Nucleus accumbens (tissue), 56 donors: ENCODE data around the gene CACNA2D4.
"Not testable (repeated sequence)": the region's sequence is repeated elsewhere in the genome, so short reads cannot be mapped to it uniquely, and the experiment has no call there.

Experiments
- DNase-seq, 56 donors: peaks; one replicate each; lab custom pipeline; 2025; lab: John Stamatoyannopoulos, UW

The CACNA2D4 gene

DNA sequence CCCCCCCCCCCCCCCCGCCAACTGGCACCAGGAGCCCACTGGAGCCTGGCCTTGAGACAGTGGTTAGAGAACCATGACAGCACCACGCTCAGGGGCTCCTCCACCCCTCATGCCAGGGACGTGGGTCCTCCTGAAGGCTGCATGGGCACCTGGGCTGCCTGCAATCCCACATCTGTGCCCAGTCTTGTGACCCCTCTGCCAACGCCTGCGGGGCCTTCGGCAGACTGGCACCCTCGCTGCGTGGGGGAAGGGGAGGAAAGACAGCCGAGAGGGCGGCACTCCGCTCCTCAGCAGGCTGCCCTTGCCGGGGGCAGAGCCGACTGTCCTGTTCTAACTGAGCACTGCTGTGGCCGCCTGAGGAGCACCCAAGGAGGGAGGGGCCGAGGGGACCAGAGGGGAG is 92.1 kb downstream of the CACNA2D4 start:
- DNase-seq = no peak

DNA sequence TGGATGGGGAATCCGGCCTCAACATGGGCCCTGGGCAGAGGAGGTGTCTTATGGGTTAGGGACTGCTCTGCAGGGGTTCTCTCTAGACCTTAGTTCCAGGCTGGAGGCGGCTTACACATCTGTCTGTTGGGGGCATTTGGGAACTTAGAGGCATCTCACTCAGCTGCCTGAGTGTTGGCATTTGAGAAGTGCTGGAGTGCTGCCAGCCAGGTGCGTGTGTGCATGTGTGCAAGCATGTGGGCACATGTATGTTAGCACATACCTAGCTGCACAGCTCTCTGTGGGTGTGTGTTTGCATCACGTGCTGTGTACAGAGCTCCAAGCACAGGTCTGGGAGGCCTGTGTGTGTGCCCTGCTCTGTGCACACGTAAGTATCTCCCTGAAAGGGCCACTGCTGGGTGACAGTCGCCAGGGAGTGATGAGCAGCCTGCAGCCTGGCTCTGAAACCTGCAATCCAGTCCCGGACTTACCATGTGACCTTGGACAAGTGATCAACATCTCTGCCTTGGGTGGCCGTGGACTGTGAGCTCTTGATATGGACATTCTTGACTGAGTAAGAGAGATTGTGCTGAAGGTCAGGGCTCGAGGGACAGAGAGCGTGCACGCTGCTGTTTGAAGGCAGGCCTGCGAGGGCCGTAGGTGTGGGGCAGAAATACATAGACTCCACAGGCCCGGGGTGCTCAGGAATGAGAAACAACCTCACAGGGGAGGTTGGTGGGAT is 92.9 kb downstream of the CACNA2D4 start:
- DNase-seq = peak in 2 of 56 donors; percentile 19 to 62

DNA sequence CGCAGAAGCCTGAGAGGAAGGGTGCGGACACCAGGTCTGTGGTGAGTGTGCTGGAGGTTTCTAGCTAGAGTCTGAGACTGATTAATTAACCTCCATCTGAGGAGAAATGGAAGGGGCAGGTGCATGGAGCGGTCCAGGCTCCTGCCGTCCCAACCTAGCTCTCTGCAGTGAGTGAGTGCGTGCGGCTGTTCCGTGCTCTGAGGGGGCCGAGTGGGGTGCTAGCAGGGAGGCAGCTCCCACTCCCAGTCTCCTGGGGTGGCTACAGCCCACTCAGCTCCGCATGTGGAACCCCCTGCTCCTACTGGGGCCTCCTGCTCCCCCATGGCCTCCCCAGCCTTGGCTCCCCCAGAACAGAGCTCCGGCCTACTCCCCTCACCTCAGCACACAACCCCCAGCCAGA is 95.2 kb downstream of the CACNA2D4 start:
- DNase-seq = no peak

DNA sequence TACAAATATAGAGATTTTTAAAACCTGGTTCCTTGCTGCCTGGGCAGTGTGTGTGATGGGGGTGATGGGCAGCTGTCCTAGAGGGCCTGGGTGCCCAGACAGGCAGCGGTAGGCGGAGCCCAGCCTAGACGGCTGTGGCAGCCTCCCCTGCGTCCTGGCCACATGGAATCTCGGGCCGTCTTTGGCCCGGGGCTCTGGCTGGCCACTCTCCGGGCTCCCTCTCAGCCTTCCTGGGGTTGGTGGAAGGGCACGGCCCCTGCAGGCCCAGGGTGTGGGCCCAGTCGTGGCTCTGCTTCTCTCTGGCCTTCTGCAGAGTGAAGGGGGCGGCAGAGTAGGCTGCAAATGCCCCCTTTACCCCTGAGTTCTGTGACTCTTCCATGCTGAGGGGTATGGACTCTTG is 95.8 kb downstream of the CACNA2D4 start:
- DNase-seq = no peak

DNA sequence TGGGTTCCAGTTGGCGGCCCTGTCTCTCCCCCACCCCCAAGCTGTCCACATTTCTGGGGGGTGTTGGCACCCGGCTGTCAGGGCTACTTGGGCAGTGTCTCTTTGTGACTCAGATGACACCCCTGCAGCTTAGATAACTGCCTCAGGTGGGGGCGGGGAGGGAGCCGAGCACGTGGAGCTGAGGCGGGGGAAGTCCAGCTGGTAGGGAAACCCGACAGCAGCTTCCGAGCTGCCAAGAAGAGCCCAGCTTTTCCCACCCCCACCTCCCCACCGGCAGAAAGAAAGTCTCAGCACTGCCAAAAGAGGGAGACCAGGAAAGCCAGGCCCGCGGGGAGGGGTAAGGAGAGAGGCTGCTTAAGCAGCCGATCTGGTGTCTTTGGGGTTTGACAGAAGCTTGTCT is 96.6 kb downstream of the CACNA2D4 start:
- peak in 2 of 56 donors; percentile 28 to 29 for DNase-seq

DNA sequence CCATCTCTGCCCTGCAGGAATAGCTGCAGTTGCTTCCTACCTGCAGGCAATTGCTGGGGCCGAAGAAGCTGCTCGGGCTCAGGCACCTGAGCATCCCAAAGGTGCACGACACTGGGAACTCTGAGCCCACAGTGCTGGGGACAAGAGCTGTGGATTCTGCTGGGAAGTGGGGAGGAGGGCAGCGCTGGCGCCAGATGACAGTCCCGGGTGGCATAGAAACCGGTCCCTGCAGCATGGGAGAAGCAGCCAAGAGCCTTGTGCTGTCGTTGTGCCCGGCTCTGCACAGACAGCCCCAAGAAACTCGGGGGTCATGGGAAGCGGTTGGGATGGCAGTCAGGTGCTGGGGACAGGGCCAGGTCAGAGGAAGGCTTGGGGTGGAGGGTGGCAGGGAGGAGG is 97.6 kb downstream of the CACNA2D4 start:
- DNase-seq = peak in 5 of 56 donors; percentile 22 to 45 (median 35)

DNA sequence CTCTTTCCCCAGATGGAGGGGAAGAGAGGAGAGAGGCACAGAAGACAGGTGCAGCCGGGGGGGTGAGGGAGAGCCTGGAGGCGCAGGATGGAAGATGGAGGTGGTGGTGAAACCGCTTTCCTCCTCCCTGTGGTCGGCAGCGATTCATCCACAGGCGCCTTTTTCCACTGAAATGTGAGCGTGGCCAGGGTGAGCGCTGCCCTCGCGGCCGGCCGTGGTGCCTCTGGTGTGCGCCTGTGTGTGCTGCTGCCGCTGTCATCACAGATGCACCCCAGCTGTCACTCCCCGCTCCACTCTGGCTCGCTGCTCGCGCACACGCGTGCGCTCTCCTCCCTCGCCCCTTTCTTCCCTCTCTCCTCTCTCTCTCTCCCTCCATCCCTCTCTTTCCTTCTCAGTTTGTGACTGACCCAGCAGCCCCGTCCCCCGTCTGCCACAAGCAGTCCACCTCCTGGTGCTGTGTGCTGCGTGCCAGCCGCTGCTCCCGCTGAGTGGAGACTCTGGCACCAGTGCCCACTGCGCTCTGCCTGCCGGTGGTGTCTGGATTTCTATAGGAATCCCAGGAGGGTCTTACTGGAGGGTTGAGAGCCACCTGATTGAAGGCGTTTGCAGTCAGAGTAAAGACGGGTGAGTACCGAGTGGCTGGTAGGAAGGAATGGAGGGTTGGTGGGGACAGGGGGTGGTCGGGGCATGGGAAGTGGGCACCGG is 98.1 kb downstream of the CACNA2D4 start, which contains the start of gene LRTM2:
Gene LRTM2 (plus strand): TSS at position 375 of the 705 bp plus-strand sequence. CDS start 7,584 bp downstream, outside the sequence.
- peak in 17 of 56 donors; percentile 20 to 64 (median 38) for DNase-seq

DNA sequence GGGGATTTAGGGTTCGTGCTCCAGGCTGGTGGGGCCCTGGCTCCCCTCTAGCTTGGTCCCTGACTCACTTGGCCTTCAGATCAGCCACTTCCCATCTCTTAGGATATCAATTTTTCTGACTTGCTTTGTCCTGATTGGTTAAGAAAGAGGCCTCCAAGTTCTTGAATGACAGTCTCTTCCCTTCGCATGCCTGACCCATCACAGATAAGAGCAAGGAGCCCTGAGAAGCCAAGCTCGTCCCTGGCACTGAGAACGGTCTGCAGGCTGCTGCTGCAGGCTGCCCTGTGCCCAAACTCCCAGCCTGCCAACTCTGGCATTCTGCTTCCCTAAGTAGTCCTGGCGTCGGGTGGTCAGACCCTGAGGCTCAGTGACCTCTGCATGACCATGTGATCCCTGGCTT is 98.9 kb downstream of the CACNA2D4 start:
- DNase-seq = no peak

DNA sequence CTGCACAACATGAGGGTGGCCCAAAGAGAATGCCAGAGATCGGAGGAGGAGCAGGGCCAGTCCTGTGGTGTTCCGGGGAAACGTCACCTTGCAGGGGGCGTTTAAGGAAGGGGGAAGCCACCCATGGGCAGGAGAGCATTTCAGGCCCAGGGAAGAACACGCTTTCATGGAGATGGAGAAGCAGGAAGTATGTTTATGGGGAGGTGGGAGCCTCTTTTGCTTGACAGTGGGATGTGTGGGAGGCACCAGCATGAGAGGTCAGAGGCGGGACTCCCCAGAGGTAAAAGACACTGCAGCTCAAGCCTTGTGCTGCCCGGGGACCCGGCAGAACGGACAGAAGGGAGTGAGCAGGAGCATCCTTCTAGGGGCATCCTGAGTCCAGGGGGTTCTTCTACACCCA is 99.4 kb downstream of the CACNA2D4 start:
- DNase-seq = no peak

DNA sequence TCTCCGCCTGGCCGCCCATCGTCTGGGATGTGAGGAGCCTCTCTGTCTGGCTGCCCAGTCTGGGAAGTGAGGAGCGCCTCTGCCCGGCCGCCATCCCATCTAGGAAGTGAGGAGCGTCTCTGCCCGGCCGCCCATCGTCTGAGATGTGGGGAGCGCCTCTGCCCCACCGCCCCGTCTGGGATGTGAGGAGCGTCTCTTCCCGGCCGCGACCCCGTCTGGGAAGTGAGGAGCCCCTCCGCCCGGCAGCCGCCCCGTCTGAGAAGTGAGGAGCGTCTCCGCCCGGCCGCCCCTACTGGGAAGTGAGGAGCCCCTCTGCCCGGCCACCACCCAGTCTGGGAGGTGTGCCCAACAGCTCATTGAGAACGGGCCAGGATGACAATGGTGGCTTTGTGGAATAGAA is 100.5 kb downstream of the CACNA2D4 start:
- DNase-seq = not testable (repeated sequence)

DNA sequence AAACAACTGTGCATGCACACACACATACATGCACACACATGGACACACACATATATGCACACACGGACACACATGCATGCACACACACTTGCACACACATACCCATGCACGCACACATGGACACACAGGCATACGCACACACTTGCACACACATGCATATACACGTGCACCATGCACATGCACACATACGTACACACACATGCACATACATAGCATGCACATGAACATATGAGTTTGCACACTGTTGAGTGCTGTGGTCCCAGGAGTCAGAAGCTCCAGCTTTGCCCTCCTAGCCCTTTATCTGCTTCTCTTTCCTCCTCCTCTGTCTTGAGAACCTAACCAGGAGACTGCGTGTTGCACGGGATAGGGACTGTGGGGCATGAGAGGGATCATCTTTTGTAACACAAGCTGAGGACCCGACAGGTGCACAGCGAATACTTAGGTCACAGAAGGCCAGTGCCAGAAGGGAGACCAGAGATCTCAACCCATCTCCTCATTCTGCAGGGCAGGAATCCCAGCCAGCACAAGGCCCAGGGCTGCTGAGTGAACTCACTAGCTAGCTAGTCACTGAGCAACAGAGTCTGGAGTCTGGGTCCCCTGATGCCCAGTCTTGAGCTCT is 101.6 kb downstream of the CACNA2D4 start:
- no peak for DNase-seq

DNA sequence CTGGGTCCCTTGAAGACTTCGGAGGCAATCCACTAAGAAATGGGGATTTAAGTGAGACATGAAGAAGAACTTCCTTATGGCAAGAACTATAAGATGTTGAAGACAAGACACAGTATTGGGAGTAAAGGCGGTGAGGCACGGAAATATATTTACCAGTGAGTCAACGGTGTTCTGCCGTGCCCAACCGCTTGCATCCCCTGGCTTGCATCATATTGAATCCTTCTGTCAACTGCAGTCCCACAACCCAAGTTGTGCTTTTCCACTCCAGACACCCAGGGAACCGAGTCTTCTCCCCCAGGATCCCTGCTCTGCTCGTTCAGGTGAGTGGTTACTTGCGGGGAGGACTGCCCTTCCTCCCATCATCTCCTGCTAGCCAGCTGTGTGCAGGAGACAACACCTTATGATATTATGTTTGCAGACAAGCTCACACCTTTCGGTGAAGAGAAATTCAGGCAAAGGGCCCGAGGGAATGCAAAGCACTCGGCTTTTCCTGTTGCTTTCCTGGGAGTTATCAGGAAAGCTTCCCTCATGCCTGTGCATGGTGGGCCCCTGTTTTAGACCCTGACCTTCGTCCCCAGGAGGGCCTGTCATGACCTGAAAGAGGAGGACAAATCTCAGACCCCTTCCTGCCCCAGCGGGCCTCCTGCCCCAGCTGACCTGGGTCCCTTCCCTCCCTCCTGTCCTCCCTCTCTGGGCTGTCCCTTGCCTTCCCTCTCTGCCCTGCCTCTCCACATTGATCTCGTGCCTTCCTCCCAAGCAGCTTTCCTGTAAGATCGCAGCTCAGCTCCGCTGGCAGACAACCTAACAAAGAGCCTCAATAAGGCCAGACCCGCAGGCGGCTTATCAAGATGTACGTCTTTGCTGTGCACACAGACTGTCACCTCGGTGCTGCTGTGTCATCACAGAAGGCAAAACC is 102.4 kb downstream of the CACNA2D4 start:
- no peak for DNase-seq

DNA sequence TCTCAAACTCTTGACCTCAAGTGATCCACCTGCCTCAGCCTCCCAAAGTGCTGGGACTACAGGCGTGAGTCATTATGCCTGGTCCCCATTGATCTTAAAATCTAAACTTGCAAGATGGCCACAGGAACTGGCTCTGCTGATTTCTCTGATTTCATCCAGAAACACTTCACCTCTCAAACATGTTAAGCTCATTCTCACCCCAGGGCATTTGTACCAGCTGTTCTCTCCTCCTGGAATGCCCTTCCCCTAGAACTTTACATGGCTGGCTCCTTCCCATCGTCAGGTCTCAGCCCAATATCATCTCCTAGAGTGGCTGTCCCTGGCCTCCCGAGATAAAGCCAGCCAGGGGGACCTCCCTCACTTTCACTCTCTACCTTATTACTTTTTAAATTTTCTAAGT is 103.3 kb downstream of the CACNA2D4 start:
- no peak for DNase-seq

DNA sequence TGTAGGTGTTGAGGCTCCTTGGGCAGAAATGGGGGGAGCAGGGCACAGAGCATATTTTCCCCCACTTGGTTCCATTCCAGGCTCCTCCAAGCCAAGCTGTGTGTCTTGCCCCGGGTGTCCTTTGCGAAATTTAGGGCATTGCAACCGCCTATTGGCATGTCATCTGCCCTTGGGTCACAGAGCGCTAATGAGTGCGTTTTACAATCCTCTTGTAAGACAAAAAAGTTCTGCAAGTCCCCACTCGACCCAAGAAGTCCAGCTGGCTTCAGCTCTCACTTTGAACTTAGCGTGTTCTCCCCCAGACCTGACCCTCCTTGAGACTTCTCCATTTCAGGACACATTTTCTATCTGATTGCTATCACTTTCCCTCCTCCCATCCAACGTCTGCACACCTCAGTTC is 104.2 kb downstream of the CACNA2D4 start:
- DNase-seq = no peak

DNA sequence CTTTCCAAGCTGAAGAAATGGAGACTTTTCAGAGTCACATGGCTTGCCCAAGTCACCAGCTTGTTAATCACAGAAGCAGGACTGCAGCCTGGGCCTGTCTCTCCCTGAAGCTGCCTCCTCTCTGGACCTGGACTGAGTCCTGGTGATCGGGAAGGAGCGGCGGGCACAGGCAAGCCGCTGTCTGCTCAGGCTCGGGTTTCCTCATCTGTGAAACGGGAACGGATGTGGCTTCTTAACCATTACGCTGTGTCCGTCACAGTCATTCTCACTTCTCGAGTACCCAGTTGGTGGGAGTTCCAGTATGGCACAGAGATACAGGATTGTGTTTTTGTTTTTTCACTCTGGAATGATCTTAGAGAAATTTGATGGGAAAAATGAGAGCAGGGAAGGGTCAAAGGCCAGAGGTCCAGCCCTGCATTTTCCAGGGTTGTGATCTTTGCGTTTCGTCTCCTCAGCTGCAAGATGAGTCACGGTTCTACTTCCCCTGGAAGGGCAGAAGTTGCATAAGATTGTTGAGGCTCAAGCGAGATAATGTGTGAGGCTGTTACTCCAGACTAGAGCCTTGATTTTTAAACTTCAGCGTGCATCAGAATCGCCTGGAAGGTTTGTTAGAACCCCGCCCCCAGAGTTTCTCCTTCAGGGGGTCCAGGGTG is 105.7 kb downstream of the CACNA2D4 start:
- peak in 2 of 56 donors; percentile 19 to 22 for DNase-seq

DNA sequence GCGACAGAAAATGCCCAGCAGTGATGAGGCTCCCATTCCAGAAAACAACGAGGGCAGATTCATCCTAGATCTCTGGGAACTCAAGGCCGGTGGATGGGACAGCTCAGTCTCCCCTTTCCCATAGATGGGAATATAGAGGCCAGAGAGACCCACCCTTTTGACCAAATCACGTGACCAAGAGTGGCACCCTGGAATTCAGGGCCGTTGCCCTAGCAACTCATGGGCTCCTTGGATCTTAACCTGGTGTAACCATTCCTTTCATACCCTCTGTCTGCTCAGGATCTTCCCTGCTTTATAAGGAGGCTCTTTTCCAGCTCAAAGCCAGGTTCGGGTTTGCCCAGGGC is 106.5 kb downstream of the CACNA2D4 start:
- DNase-seq = no peak

DNA sequence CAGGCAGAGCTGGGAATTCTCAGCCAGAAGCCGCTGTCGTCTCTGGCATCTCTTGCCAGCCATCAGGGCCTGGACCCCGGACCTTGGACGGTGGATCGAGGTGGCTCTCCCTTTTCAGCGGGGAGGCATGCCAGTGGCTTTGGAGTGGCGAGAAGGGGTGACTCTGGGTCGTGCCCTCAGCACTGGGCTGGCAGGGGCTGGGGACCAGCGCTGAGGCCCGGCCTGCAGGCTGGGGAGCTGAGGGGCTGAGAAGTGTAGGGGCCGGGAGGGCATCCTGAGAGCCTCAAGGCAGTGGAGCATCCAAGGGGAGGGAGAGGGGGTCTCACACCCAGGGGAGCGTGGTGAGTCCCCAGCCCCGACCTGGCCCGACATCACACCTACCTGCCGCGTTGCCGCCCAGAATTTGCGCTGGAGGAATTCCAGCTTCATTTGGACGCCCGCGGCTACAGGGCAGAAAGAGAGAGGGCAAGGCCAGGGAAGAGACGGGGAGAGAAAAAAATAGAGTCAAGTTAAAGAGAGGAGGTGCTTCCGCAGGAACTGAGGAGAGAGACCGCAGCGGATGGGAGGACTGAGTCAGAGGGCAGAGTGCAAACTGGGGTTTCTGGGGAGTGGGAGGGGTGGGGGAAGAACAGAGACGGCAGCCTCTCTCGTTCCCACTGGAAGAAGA is 107.0 kb downstream of the CACNA2D4 start:
- no peak for DNase-seq

DNA sequence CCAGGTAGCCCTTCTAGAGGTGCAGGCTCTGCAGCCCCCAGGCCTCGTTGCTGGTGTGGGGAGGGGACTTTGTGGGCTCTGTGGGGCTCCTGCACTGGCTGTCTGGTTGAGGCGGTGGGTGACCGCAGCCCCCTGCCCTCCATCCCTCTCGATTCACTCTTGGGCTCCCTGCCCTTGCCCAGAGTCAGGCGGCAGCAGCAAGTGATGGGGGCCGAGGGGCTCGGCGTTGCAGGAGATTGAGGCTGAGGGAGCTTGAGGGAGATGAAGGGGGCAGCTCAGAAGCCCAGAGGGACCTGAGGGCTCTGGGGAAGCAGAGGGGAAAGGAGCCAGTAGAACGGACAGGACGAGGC is 107.5 kb downstream of the CACNA2D4 start:
- no peak for DNase-seq

DNA sequence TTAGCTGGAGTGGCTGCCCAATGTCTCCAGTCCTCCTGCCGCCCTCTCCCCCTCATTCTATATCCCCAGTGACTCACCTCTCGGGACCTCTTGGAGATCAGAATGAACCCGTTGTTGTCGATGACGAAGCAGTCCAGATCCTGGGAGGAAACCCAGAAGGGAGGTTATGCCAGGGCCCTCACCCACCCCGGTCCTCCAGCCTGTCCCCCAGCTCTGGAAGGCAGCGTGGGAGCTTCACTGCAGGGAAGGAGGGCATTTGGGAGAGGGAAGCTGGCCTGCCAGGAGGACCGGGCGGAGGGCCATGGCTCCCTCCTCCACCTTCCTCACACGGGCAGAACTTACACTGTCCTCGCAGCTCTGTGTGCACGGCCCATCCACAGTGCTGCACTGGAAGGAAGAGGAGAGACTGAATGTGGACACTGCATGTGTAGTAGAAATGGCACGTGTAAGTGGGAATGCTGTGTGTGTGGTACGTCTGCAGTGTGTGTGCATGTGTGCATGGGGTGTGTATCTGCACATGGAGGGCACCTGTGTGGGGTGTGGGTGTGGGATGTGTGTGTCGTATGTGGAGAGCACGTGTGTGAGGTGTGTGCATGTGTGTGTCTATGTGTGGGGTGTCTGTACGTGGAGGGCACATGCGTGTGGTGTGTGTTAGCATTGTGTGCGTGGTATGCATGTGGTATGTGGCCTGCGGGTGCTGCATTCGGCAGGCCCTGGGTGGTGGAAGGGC is 108.1 kb downstream of the CACNA2D4 start:
- DNase-seq = no peak
